NCI-H1436 (cell line): Measurements from ENCODE around the gene SOST.

Source experiments
- DNase-seq: peaks from one replicate; lab custom pipeline; 2025; lab: John Stamatoyannopoulos, UW

The SOST gene

DNA sequence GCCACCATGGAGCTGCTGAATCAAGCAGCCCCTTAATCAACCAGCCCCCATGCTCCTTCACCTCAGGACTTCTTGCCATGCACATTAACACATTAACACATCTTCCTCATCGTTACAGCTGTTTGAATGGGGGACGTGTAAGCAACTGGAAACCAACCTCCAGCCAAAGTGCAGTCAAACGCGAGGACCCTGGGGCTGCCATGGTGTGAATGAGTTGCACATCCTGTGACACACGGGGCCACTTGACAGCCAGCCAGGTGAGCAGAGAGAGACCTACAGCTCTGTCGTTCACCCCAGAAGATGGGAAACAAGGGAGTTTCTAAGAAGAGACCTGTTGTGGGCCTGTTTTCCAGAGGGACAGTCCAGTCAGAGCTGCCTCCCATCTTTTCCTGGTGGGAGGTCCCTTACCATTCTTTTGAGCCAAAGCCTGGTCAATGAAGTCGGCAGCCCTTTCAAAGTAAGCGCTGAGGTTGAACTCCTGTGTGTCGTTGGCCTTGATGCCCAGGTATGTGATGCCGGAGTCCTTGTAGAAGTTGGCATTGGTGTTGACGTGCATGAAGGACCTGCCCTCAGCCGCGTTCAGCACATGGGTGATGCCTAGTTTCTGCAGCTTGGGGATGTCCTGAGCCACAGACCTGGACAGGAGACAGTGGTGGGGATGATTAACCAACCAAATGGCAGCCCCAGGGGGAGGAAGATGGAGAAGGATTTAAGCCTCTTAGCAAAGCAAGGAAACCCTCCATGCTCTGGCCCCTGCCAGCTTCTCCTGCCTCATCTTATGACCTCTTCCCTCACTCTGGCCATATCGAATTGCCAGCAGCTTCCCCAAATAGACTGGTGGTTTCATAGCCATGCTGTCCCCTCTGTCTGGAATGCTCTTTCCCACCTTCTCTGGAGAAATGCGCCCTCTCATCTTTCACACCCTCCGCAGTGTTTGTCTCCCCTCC is 16.0 kb upstream of the SOST start:
- DNase-seq = no peak

DNA sequence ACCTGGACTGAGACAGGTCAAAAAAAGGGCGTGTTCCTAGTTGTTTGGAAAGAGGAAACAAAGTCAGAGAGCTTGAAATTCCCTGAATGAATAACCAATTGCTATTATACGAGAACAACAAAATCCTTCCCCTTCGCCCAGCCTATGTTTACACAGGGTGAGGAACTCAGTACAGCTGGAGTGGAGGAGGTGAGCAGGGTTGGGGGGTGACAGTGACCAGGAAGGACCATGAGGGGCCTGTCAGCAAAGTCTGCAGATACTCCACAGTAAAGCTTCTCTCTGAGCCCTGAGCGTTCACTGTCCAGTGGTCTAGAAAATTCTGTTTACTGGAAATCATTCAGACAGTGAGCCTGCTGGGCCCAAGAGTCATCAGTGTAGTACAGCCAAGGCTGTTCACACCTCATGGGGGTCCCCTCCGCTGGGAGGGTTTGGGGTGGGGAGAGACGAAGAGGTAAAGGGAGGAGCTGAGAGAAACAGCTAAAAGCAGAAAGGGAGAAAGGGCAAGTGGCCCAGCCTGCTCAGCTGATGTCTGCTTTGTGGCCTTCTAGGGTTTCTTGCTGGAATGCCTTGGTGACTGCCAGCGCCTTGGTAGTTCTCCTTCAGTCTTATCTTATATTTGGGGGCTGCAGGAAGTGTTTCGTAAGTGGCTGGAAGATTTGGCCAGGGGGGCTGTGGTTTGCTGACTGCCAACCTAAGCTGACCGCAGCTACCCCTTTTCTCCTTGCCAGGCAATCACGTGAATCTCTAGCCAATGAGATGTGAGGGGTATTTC is 14.5 kb upstream of the SOST start:
- DNase-seq = no peak

DNA sequence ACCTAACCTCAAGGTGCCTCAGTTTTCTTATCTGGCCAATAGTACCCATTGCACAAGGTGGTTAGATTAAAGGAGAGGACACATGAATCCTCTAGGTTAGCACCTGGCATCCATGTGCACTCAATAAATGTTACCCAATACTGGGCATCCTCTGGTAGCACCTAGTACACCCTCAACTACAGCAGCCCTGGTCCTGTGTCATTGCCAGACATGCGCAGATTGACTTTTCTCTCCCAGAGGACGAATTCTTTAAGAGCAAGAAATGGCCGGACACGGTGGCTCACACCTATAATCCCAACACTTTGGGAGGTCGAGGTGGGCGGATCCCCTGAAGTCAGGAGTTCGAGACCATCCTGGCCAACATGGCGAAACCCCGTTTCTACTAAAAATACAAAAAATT is 12.9 kb upstream of the SOST start:
- no peak for DNase-seq

DNA sequence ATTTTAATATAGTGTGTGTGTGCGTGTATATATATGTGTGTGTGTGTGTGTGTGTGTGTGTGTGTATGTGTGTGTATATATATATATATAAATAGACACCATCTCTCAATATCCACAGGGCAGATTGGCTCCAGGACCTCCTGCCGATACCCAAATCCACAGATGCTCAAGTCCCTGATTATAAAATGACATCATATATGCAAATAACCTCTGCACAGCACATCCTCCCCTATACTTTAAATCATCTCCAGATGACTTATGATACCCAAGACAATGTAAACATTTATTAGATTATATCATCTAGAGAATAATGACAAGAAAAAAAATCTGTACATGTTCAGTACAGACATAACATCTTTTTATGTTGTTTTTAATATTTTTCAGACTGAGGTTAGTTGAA is 12.4 kb upstream of the SOST start:
- no peak for DNase-seq

DNA sequence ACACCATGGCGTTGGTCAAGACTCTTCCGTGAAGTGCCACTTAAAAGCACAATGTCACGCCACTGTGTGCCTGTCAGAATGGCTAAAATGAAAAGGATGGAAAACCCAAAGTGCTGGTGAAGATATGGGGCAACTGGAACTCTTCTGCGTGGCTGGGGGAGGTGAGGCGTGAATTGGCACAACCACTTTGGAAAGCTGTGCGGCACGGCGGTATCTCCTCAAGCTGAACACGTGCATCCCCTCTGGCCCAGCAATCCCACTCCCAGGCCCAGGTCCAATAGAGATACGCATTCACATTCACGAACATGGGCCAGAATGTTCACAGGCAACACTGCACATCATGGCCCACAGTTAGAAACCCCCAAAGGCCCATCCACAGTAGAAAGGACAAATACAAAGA is 11.3 kb upstream of the SOST start:
- no peak for DNase-seq

DNA sequence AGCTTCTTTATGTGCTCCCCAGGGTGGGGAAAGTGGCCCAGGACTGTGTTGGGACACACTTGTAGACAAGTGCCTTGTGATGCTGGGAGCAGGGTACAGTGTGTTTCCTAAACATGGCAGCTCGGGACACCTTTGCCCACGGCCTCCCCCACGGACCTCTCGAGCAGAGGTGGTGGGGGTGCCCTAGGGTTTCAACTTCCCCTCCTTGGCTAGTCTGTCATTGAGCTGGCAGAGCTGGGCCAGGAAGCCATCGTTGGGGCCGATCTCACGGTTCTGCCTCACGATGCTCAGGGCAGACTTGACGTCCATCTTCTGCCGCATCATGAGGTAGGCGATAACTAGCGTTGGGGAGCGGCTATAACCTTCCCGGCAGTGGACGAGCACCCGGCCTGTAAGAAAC is 10.8 kb upstream of the SOST start:
- no peak for DNase-seq

DNA sequence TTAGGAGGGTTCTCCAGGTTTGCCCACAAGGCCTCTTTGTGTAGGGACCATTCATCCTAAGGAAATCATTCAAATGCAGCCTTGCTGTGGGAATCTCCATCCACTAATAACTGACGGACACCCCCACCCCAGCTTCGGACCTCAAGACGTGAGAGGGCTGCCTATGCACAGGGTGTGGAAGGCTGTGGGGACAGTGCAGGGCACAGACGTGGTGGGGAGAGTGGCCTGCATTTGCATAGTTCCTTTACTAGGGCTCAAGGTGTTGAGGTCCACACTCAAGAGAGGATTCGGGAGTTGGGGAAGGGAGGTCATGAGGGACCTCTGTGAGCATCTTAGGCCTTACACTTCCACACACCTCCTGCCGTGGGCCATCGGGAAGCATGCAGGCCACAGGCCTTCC is 10.4 kb upstream of the SOST start:
- DNase-seq = no peak

DNA sequence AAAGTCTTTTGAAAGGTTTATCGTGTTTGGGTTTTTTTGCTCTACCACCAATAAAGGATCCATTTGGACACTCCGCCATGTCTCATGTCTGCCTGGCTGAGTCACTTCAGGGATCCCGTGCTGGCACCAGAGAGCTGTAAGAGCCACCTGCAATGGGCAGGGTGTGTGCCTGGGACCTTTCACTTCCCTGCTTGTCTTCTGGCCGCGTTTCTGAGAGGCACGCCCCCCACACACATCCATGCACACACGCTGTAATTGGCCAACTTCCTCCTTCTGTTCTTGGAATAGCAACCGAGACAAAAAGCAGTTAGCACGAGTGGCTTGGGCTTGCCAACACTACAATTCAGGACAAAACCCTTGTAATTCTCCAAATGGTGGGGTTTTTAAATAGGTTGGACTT is 9.8 kb upstream of the SOST start:
- no peak for DNase-seq

DNA sequence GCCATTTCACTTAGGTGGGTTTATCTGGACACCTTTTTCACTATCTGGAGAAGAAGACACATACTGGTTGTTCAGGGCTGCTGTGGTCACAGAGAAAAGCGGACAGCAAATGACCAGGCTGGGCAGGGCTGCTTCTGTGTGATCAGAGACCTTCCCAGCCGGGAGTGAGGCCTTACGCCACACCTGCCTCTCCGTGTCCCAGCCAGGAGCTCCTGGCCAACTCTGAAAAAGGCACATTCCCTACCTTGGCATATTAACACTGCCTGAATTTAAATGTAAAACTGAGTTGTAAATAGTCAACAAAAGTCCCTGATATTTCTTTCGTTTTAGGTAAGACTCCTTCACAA is 9.1 kb upstream of the SOST start:
- no peak for DNase-seq

DNA sequence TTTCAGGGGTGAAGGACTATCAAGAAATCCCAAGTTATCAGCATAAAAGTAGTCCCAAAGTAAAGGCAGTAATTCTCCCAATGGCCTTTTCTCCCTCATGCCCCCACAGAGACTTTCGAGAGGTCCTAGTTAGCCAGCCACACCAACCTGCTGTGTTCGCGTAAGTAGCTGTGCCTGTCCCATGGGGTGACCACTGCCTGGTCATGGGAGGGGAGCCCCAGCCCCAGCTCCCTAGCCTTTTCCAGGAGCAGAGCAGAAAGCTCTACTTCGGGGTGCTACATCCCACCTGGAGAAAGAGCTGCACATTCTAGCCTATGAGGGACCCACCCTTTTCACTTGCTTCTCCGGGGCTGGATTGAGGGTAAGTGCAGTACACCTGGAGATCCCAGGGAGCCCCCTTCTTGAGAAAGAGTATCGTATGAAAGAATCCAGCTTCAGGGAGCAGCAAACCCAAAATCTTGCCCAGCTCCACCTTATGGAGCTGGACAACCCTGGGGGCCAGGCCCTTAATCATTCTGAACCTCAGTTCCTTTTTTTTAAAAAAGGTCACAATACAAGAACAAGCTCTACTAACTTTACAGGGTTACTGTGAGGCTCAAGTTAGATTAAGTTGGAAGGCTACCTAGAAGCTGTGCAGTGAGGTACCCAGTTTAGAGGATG is 8.6 kb upstream of the SOST start:
- DNase-seq = no peak

DNA sequence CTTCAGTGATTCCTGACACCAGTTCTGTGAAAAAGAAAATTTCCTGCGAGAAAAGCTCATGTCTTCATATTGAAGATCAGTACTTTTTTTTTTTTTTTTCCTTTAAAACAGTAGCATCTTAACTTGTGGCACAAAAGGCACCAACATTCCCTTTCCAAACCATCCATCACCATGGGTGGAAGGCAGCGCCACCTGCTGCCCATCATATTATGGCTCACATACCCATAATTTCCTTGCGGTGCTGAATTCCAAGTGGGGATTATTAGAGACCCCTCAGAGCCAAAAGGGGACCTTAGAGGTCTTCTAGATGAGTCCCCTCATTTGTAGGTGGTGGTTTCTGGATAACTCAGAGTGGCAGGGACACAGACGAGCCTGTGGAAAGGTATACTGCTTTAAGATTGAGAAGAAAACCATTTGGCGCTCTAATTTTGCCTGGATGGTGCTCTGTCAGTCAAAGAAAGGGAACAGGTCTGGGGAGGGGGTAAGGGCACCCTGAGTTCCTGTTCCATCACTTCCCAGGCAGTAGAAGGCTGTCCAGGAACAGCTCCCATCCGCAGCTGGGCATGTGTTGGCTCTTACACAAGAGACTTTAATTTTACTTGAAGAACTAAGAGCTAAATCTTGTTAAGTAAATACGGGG is 7.9 kb upstream of the SOST start:
- DNase-seq = peak; percentile 43

DNA sequence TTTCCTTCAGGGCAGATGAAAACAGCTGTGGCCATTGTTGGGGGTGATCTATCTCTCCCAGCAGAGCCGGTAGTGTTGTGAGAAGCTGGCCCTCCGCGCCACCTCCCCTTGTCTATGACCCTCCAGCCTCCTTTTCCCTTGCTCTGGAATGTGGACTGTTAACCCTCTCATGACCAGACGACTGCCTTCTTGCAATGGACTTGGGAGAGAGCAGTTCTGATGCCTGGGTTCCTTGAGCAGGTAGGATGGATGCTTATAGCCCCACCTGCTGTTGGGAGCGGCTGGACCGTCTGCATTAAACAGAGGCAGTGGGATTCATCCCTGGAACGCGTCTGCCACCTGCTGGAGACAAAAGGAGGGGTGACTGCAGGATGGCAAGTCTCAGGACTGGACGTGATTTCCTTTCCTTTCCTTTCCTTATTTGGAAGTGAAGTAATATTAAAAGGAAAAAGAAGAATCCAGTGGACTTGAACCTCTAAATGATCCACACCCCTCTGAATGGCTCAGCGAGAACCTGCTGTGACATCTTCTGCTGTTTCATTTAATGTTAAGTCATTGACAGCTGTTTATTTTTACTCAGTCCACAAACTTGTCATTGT is 1.8 kb upstream of the SOST start:
- peak; percentile 92 for DNase-seq

DNA sequence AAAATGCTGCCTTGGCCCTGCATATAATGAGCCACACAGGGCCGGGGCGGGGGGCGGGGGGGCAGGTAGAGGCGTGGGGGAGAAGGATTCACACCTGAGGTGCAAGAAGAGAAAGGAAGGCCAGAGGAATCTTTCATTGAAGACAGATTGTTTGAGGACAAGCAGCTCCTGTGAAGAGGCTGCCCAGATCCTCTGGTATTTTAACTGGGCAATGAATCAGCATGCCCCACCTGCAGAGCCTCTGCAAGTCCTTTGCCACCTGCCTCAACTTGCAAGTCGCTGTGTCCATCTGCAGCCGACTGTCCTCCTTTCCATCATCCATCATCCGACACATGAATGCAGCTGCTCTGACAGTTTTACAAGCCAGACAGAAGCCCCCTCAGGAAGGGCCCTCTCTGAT is 1.2 kb upstream of the SOST start:
- no peak for DNase-seq

DNA sequence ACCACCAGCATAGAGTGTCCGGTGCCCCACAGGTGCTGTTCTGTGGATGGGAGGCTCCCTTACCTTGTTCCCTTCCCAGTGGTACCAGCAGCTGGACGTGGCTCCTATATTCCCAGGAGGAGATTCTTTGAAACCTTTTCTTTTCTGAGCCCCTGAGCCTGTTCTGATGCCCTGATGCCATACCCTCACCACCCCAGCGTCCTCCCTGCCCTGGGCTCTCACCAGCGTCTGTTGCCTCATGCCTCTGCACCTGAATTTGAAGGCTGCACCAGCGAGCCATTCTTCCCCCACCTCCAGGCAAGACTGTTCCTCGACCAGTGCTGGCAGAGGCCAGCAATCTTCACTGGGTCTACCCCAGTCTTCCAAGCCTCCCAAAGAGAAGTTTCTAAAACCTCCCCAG is 505 bp downstream of the SOST start:
- DNase-seq = no peak

DNA sequence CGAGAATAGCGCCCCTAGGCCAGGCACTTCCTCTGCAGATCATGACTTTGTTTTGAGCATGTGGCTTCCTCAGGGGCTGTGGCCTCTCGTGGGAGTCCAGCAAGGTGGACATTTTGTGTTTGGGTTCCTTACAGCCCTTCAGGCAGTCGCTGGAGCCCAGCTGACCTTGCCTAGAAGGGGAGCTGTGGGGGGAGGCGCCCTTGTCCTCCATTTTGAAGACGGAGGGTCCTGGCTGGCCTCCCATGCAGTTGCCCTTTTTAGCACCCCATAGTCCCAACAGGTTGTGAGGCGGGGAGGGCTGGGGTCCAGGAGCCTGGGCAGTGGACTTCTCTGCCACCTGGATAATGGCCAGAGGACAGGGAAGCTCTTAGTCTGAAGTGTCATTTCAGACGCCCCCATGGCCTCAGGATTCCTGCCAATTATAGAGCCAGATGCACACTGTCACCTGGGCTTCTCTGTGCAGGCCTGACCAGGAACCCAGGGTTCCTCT is 1.4 kb downstream of the SOST start:
- DNase-seq = no peak

DNA sequence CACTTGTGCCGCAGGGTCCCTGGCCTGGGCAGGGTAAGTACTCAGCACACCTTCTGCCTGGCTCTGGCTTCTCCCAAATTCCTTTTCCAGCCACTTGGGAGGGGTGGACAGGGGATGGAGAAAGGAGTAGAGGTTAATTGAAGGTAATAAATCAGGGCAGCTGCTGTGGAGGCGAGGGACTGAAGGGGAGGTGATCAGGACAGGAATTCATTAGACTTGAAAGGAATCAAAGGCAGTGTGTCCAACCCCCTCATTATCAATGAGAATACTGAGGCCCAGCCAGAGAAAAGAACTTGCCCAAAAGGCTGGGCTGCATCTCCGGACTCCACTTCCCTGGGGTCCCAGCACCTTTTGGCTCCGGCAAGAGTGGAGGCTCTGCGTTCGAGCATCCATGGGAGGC is 2.4 kb downstream of the SOST start:
- DNase-seq = no peak

DNA sequence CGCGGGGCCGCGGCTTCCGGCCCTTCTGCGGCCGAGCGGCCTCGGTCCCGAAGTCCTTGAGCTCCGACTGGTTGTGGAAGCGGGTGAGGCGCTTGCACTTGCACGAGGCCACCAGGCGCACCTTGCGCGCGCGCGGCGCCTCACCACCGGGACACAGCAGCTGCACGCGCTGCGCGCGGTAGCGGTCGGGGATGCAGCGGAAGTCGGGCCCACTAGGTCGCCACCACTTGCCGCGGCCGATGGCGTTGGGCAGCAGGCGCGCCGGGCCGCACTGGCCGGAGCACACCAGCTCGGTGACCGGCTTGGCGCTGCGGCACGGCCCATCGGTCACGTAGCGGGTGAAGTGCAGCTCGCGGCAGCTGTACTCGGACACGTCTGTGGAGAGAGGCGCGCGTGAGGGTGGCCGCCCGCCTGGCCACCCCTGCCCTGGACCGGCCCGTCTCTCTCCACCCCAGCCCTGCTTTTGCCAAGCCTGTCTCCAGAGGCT is 3.2 kb downstream of the SOST start:
- no peak for DNase-seq

DNA sequence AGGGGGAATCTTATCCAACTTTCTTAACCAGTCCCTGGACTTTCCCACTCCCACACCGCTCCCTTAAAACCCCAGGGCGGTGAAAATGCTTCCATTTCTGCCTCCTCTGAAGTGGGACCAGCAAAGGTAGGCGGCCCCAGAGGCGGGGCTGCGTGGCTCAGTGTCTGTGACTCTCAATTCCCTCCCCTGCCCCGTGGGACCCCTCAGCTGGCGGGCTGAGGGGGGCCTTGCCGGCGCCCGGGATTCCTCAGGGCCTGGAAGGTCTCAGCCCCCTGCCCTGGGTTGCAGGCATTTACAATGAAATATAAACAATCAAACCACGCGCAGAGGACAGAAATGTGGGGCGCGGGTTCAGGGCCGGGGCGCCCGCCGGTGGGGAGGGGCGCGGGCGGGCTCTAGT is 3.6 kb downstream of the SOST start:
- no peak for DNase-seq

DNA sequence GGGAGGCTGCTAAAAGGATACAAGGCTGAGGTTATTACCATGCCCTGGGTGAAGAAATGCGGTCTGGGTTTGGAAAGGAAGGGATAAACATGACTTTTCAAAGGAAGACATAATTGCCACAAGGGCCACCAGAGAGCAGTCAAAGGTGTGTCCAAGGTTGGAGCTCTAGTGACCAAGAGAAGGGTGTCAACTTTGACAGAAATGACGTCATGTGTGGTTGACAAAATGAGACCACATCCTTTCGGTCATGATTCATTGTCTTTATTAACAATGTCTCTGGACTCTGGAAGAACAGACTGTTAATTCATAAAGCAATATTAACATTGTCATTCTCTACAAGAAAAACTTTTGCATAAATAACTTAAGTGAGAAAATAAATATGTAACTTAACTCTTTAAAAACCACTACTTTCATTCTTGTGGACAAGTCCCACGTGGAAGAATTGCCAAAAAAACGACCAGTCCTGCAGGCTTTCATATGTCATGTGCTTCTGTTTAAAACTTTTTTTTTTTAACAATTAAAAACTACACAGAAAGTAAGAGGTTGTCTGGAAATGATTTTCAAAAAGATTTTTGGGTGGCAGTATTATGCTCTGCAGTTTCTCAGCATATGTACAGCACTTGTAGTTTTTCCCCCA is 5.0 kb downstream of the SOST start:
- DNase-seq = no peak

DNA sequence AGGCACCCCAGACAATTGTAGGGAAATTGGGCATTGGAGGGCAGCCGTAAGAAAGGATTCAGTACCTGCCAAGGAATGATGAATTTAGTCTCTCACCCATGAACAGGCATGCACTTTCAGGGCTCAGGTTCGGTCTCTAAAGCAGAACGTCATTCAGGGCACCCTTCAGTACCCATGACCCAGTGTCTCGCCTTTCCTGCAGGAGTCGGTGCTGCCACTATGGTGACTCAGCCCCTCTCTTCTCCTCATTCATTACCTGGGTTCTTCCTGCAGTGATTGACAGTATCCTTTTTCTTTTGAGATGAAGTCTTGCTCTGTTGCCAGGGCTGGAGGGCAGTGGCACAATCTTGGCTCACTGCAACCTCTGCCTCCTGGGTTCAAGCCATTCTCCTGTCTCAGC is 8.4 kb downstream of the SOST start:
- no peak for DNase-seq

DNA sequence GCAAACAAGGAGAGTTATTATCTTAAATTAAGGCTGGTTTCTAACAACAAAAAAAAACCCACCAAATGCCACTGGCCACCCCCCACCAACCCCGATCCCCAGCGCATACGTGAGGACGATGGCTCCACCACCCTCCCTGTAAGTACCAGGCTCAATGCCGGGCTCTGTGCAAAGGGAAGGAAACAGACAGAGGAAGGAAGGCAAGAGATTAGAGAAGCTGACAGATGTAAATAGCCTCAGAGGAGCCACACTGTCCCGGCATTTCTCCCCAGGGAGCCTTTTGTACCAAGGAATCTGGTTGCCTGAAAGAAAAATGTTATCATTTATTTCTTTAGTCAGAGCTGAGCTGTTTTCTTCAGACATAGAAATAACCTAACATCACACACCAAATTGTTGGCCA is 13.1 kb downstream of the SOST start:
- DNase-seq = no peak
